Psoas muscle (tissue), 8 donors: ENCODE results near the gene AHNAK. TPM values are rescaled to one million over a fixed set of nuclear protein-coding genes. Genes with fewer than 3 reads are reported as not detected.

Experiments used
- ATAC-seq, 4 donors: fragments of 200-7000 bp; cut with Tn5 transposase; one replicate each; pipeline ENCODE4 v1.9.1; 2020; ENCODE audit warnings: moderate library complexity in 3 of 4, mild to moderate bottlenecking in 2 of 4
- DNase-seq, 2 donors: peaks; one replicate each; pipeline ENCODE4 v3.0.0-alpha.2; 2020
- H3K27ac ChIP-seq: fragments of 200-600 bp; one replicate; pipeline ENCODE4 v1.8.0; 2022
- H3K27me3 ChIP-seq, 3 donors: fragments of 200-600 bp in 1 of 3; one replicate each; pipeline versions ENCODE4 v1.6.1 to v1.8.0; 2013 to 2022; ENCODE audit warnings: low read length in 2 of 3, mild to moderate bottlenecking in 2 of 3, moderate library complexity in 1 of 3; ENCODE audit not compliant: insufficient read depth in 3 of 3
- H3K36me3 ChIP-seq, 2 donors: fragments of 200-600 bp in 1 of 2; one replicate each; pipeline versions ENCODE4 v1.6.1 to v1.8.0; 2013 to 2022; ENCODE audit warnings: low read depth in 1 of 2, mild to moderate bottlenecking in 1 of 2, moderate library complexity in 1 of 2; ENCODE audit not compliant: insufficient read depth in 1 of 2
- H3K4me1 ChIP-seq: fragments of 200-600 bp; one replicate; pipeline ENCODE4 v1.8.0; 2022
- H3K4me3 ChIP-seq: fragments of 200-600 bp; one replicate; pipeline ENCODE4 v1.8.0; 2022; ENCODE audit warnings: mild to moderate bottlenecking
- H3K9me3 ChIP-seq: fragments of 200-600 bp; one replicate; pipeline ENCODE4 v1.8.0; 2022
- WGBS, 3 donors: extraction: QIAGEN DNeasy Blood & Tissue Kit; methylation state at CpG; one replicate each; pipeline versions ENCODE4 v1.1.6 to v1.1.7; 2013; 5-methylcytosine and 5-hydroxymethylcytosine counted together
- intact Hi-C, 2 donors: fragments of 100-400 bp; cut with DNase I; formaldehyde crosslinking; loops; one replicate each; pipeline versions ENCODE4 v1.11.0 to v1.14.2; 2022
- polyA plus RNA-seq, 3 donors: library from polyadenylated mRNA; stranded (reverse); fragments of 200-250 nt; gene quantifications; one replicate each; pipeline ENCODE4 v1.2.3, GENCODE V29; 2013
- total RNA-seq, 4 donors: library from RNA; stranded (reverse); fragmentation: NEBNext Ultra II Directional in 2 of 4; extraction: Animal tissue kit (Norgen Biotek cat#: 25700) in 2 of 4; gene quantifications; one replicate each; pipeline versions ENCODE4 v1.2.1 to v1.2.4, GENCODE V29; 2021 to 2023
- TF ChIP-seq, protein P1 (sequence below): fragments of 200-600 bp; IDR thresholded peaks from one replicate; pipeline ENCODE4 v1.8.0; 2022; ENCODE audit warnings: antibody characterized with exemption
- donor health status: healthy with polysubstance abuse.
- donor health status: DM: no; HTN: no; CAD: no; lungs with moderate emphysema.
- donor health status: Bipolar disorder and iron deficiency.
- donor health status: healthy.
- donor health status: DM: yes; HTN: yes; CAD: no.
- donor health status: DM: no; HTN: no; CAD: no.
- donor health status: DM: no; HTN: no; CAD: no.
- donor health status: DM: yes; HTN: yes; CAD: no.

The AHNAK gene
- total and polyA plus RNA-seq, 7 donors, result 93.5 to 679 (median 376) TPM

DNA sequence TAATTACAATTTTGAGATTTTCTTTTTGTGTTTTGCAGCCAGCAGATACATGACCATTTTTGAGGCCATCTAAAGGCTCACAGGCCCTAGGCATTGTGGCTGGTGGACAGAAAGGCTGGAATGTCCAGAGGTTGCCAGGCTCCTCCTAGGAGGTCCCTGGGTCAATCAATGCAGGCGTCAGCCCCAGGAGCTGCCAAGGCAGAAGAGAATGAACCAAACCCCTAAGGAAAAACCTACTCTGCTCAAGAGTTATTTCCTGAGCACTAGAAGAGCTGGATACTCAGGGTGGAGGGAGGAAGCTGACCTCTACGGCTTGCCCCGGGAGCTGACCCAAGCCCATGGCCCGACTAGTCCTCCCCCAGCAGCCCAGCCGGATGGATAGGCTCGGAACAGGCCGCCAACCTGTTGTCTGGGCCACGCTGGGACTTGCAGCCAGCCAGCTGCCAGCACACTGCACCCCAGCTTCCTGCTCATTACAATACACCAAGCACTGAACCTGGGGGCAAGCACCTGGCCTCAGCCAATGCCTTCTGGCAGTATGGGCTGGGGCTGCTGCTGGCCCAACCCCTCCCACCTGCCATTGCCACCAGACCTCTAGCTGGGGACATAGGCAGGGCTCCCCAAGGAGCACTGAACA lies 133.4 kb downstream of the AHNAK start:
- ATAC-seq, result no peak
- H3K9me3 ChIP-seq, result no peaks in the 10 kb centered on the region
- no peaks in the 10 kb centered on the region for H3K4me1 ChIP-seq
- no peak overlapping the region for H3K4me3 ChIP-seq
- H3K27me3 ChIP-seq, result no peaks in the 10 kb centered on the region
- TF ChIP-seq, protein P1, sequence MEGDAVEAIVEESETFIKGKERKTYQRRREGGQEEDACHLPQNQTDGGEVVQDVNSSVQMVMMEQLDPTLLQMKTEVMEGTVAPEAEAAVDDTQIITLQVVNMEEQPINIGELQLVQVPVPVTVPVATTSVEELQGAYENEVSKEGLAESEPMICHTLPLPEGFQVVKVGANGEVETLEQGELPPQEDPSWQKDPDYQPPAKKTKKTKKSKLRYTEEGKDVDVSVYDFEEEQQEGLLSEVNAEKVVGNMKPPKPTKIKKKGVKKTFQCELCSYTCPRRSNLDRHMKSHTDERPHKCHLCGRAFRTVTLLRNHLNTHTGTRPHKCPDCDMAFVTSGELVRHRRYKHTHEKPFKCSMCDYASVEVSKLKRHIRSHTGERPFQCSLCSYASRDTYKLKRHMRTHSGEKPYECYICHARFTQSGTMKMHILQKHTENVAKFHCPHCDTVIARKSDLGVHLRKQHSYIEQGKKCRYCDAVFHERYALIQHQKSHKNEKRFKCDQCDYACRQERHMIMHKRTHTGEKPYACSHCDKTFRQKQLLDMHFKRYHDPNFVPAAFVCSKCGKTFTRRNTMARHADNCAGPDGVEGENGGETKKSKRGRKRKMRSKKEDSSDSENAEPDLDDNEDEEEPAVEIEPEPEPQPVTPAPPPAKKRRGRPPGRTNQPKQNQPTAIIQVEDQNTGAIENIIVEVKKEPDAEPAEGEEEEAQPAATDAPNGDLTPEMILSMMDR, result no peak
- no peaks in the 10 kb centered on the region for H3K36me3 ChIP-seq
- intact Hi-C loops, result no loop called here
- no peak overlapping the region for H3K27ac ChIP-seq
- WGBS, 3 donors, result 58 to 72% (median 72%) methylated on average over 8 of the region's 8 CpGs
- DNase-seq, result no peak

DNA sequence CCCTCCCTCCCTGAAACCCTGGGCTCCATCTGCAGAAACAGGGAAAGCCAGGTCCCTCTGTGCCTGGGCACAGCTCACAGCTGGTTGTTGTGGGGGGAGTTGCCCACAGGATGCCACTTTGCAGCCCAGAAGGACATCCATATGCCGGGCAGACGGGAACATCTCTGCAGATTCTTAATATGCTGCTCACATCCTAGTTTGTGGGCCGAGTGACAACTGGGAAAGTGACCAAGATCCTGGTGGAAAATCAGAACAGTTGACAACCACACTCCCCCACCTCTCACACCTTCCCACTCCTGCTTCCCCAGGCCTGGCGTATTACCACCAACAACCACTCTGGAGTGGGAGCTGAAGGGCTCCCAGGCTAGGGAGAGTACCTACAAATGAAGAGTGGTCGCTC lies 135.1 kb downstream of the AHNAK start:
- TF ChIP-seq, protein P1, result no peak
- Histone ChIP-seq H3K9me3 (no peaks in the 10 kb centered on the region), H3K27me3 (no peaks in the 10 kb centered on the region), H3K36me3 (no peaks in the 10 kb centered on the region), H3K27ac (no peak overlapping the region), H3K4me3 (no peak overlapping the region), H3K4me1 (no peaks in the 10 kb centered on the region)
- DNase-seq (no peak), ATAC-seq (no peak)
- intact Hi-C loops, result no loop called here
- WGBS, 3 donors, result 79 to 91% (median 80%) methylated on average over 5 of the region's 5 CpGs

DNA sequence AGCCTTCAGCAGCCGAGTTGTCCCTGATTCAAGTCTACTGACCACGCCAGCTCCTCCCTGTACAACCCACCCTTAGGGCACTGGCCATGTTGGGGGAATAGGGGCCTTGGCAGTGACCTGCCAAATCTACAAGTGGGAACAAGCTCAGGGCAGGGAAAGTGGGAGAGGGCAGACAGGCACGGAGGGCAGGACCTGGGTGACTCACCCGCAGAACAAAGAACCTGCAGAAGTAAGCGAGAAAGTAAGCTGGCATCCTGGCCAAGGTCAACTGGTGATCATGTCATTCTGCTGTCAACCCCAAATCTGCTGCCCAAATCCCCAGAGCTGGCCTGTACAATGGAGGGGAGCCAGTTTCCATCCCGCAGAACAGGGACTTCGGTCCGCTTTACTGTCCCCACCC lies 135.6 kb downstream of the AHNAK start:
- H3K4me1 ChIP-seq, result no peaks in the 10 kb centered on the region
- no peak overlapping the region for H3K4me3 ChIP-seq
- intact Hi-C loops, result no loop called here
- TF ChIP-seq, protein P1, result no peak
- DNase-seq (no peak), ATAC-seq (no peak)
- H3K9me3 ChIP-seq, result no peaks in the 10 kb centered on the region
- WGBS, 3 donors, result 85 to 92% (median 87%) methylated on average over 8 of the region's 8 CpGs
- H3K27ac ChIP-seq, result no peak overlapping the region
- H3K27me3 ChIP-seq, result no peaks in the 10 kb centered on the region
- no peaks in the 10 kb centered on the region for H3K36me3 ChIP-seq

DNA sequence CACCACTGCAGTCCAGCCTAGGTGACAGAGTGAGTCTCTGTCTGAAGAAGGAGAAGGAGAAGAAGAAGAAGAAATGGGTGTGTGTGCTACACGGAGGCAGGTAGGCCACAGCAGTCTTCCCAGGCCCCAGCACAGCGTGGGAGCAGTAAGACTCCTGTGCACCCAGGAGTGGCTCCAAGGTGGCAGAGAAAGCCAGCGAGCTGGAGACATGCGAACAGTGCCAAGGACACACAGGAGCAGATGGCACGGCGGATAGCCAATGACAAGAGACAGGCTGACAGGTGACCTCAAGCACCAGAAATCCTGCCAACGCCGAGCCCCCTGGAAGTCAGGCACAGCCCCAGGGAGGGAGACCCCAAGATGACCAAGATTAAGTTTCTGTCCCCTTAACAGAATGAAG lies 136.8 kb downstream of the AHNAK start:
- Histone ChIP-seq H3K4me3 (no peak overlapping the region), H3K36me3 (no peaks in the 10 kb centered on the region), H3K4me1 (no peaks in the 10 kb centered on the region), H3K9me3 (no peaks in the 10 kb centered on the region), H3K27ac (no peak overlapping the region), H3K27me3 (no peaks in the 10 kb centered on the region)
- intact Hi-C loops, result no loop called here
- DNase-seq (no peak), ATAC-seq (peak; percentile 62 to 79 (median 77))
- TF ChIP-seq, protein P1, result no peak
- WGBS, 3 donors, result 41 to 52% (median 44%) methylated on average over 8 of the region's 8 CpGs

DNA sequence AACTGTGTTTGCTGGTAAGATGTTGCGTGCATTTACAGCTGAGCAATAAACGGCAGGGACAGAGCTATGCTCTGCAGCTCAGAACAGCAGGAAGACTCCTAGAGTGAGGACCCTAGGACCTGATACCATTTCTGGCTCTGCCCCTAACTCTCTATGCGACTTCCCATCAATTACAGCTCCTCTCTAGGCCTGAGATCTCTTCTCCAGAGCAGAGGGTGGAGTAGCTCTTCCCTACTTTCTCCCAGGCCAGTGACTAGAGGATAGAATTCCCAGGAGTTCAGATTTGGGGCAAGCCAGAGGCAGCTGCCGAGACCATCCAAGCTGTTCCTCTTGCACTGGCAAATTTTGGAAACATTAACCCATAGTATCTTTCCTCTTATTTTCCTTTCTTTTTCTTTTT lies 140.6 kb downstream of the AHNAK start:
- Histone ChIP-seq H3K27ac (no peak overlapping the region), H3K36me3 (no peaks in the 10 kb centered on the region), H3K27me3 (no peaks in the 10 kb centered on the region), H3K9me3 (no peaks in the 10 kb centered on the region), H3K4me1 (peaks cover 3% of the 10 kb centered on the region), H3K4me3 (no peak overlapping the region)
- WGBS, 3 donors, result 43 to 50% (median 47%) methylated on average over 4 of the region's 4 CpGs
- no peak for ATAC-seq
- TF ChIP-seq, protein P1, result no peak
- intact Hi-C loops, result no loop called here
- DNase-seq, result no peak
